Sigmoid colon (tissue), 7 donors: ENCODE data around the gene ARL4C. TPM values are rescaled to one million over a fixed set of nuclear protein-coding genes. Genes with fewer than 3 reads are reported as not detected.

Experiments
- DNase-seq: peaks from one replicate; pipeline ENCODE4 v3.0.0-alpha.2; 2019
- H3K27ac ChIP-seq, 4 donors: fragments of 200-600 bp; sonication (generic); one replicate each; pipeline ENCODE4 v1.5.1; 2016 to 2019; ENCODE audit warnings: mild to moderate bottlenecking in 1 of 4
- H3K27me3 ChIP-seq, 3 donors: fragments of 200-600 bp; sonication (generic); one replicate each; pipeline ENCODE4 v1.5.1; 2019; ENCODE audit warnings: mild to moderate bottlenecking in 1 of 3
- H3K36me3 ChIP-seq, 4 donors: fragments of 200-600 bp; sonication (generic); one replicate each; pipeline ENCODE4 v1.5.1; 2016 to 2019
- H3K4me1 ChIP-seq, 4 donors: fragments of 200-600 bp; sonication (generic); one replicate each; pipeline ENCODE4 v1.5.1; 2017 to 2019
- H3K4me3 ChIP-seq, 4 donors: fragments of 200-600 bp; sonication (generic); one replicate each; pipeline ENCODE4 v1.5.1; 2017 to 2019; ENCODE audit warnings: mild to moderate bottlenecking in 2 of 4, moderate library complexity in 1 of 4
- H3K9me3 ChIP-seq, 4 donors: fragments of 200-600 bp in 3 of 4; sonication (generic) in 3 of 4; one replicate each; pipeline versions ENCODE4 v1.5.1 to v1.6.1; 2013 to 2019
- CTCF ChIP-seq, 4 experiments: fragments of 450-650 bp in 3 of 4; fragments of 200-600 bp in 1 of 4; IDR thresholded peaks; one replicate each; pipeline ENCODE4 v1.5.1; 2016 to 2019; ENCODE audit warnings: antibody characterized with exemption in 4 of 4, mild to moderate bottlenecking in 3 of 4, moderate library complexity in 2 of 4
- EP300 ChIP-seq, 4 donors: sonication (generic); formaldehyde crosslinking; IDR thresholded peaks; one replicate each; pipeline ENCODE4 v1.6.1; 2017; ENCODE audit warnings: antibody characterized with exemption in 4 of 4
- POLR2A ChIP-seq, 2 donors: fragments of 450-650 bp; IDR thresholded peaks; one replicate each; pipeline ENCODE4 v1.6.1; 2016; ENCODE audit warnings: antibody characterized with exemption in 2 of 2, mild to moderate bottlenecking in 2 of 2, moderate library complexity in 2 of 2
- POLR2AphosphoS5 ChIP-seq, 4 donors: sonication (generic); formaldehyde crosslinking; IDR thresholded peaks; one replicate each; pipeline ENCODE4 v1.6.1; 2017; ENCODE audit warnings: antibody characterized with exemption in 4 of 4
- WGBS, 2 donors: extraction: QIAGEN DNeasy Blood & Tissue Kit; methylation state at CpG; one replicate each; pipeline ENCODE4 v1.1.7; 2013; 5-methylcytosine and 5-hydroxymethylcytosine counted together
- intact Hi-C: fragments of 100-400 bp; cut with DNase I; formaldehyde crosslinking; loops from one replicate; pipeline ENCODE4 v1.15.1; 2023
- polyA plus RNA-seq, 3 donors: library from polyadenylated mRNA; stranded (reverse); fragments of 200-250 nt; gene quantifications; one replicate each; pipeline ENCODE4 v1.2.3, GENCODE V29; 2013
- total RNA-seq, 4 donors: library from RNA; depleted of rRNA; stranded (reverse); fragments of >200 nt; gene quantifications; one replicate each; pipeline ENCODE4 v1.1.0, GENCODE V29; 2016
- donor health status: healthy with polysubstance abuse.
- donor health status: Bipolar disorder and iron deficiency.
- donor health status: healthy.

Gene ARL4C
- total and polyA plus RNA-seq, 7 donors: 4.8 to 15.8 (median 8.3) TPM

GRCh38 chr2:234517971-234518370 is 21.1 kb upstream of the ARL4C start:
- Histone ChIP-seq H3K27ac (no peak overlapping the region), H3K4me1 (no peaks in the 10 kb centered on the region), H3K9me3 (no peaks in the 10 kb centered on the region), H3K27me3 (no peaks in the 10 kb centered on the region), H3K36me3 (no peaks in the 10 kb centered on the region), H3K4me3 (no peak overlapping the region)
- WGBS, 2 donors: 93 to 94% methylated on average over 8 of the region's 8 CpGs
- no peak for DNase-seq
- intact Hi-C loops: no loop called here
- no peak for TF ChIP-seq EP300 (IDR thresholded peaks at IDR 0.05)
- no peak for TF ChIP-seq POLR2AphosphoS5 (IDR thresholded peaks at IDR 0.05)
- no peak for TF ChIP-seq POLR2A (IDR thresholded peaks at IDR 0.05)
- no peak for TF ChIP-seq CTCF (IDR thresholded peaks at IDR 0.05)

DNA sequence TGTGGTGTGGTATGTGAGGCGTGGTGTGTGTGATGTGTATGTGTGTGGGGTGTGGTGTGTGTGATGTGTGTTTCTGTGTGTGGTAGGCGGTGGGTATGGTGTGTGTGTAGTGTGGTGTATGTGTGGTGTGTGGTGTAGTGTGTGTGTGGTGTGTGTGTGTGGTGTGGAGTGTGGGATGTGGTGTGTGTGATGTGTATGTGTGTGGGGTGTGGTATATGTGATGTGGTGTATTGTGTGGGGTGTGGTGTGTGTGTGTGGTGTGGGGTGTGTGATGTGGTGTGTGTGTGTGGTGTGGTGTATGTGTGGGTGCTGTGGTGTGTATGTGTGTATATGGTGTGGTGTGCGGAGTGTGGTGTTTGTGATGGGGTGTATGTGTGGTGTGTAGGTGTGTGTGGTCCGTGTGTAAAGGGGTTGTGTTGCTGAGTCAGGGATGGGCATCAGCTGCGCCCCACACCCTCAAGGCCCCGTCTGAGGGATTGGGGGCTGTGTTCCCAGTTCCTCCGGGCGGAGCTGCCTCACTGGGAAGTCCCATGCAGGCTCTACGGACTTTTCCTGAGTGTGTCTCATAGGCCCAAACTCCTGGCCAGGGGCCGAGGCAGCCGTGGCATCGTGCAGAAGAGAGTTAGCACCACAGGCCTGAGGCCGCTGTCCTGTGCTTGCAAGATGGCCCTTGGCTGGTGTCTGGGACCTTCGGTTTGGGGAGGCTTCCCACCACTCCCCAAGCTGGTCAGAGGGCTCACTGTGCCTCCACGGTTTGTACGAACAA is 18.2 kb upstream of the ARL4C start:
- Histone ChIP-seq H3K27ac (no peak overlapping the region), H3K27me3 (no peaks in the 10 kb centered on the region), H3K4me1 (no peaks in the 10 kb centered on the region), H3K9me3 (no peaks in the 10 kb centered on the region), H3K4me3 (no peak overlapping the region), H3K36me3 (no peaks in the 10 kb centered on the region)
- TF ChIP-seq POLR2AphosphoS5 (IDR thresholded peaks at IDR 0.05): no peak
- no peak for TF ChIP-seq POLR2A (IDR thresholded peaks at IDR 0.05)
- TF ChIP-seq EP300 (IDR thresholded peaks at IDR 0.05): no peak
- TF ChIP-seq CTCF (IDR thresholded peaks at IDR 0.05): no peak
- DNase-seq: no peak
- intact Hi-C loops: no loop called here
- WGBS, 2 donors: 78 to 85% methylated on average over 16 of the region's 16 CpGs

DNA sequence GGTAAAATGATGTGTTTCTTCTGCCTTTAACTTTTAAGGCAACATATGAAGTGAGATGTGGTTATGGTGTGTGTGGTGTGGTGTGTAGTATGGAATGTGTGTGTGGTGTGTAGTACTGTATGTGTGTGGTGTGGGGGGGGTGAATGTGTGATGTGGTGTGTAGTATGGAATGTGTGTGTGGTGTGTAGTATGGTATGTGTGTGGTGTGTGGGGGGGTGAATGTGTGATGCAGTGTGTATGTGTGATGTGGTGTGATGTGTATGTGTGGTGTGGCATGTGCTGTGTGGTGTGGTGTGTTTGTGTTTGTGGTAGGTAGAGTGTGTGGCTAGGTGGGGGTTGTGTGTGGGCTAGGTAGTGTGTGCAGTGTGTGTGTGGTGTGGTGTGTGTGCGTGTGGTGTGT is 17.2 kb upstream of the ARL4C start:
- H3K9me3 ChIP-seq: no peaks in the 10 kb centered on the region
- WGBS, 2 donors: 94 to 96% methylated on average over 1 of the region's 1 CpG

GRCh38 chr2:234512884-234513669 is 16.2 kb upstream of the ARL4C start:
- Histone ChIP-seq H3K4me3 (no peak overlapping the region), H3K4me1 (no peaks in the 10 kb centered on the region), H3K27ac (no peak overlapping the region), H3K27me3 (no peaks in the 10 kb centered on the region), H3K9me3 (no peaks in the 10 kb centered on the region), H3K36me3 (no peaks in the 10 kb centered on the region)
- DNase-seq: no peak
- TF ChIP-seq POLR2A (IDR thresholded peaks at IDR 0.05): no peak
- TF ChIP-seq EP300 (IDR thresholded peaks at IDR 0.05): no peak
- TF ChIP-seq POLR2AphosphoS5 (IDR thresholded peaks at IDR 0.05): no peak
- no peak for TF ChIP-seq CTCF (IDR thresholded peaks at IDR 0.05)
- intact Hi-C loops: no loop called here
- 88 to 92% methylated on average over 14 of the region's 14 CpGs for WGBS, 2 donors

More for the DNA sequence above, 17.2 kb upstream of the ARL4C start:
- Histone ChIP-seq H3K27ac (no peak overlapping the region), H3K4me1 (no peaks in the 10 kb centered on the region), H3K4me3 (no peak overlapping the region), H3K36me3 (no peaks in the 10 kb centered on the region), H3K27me3 (no peaks in the 10 kb centered on the region)
- intact Hi-C loops: no loop called here
- TF ChIP-seq EP300 (IDR thresholded peaks at IDR 0.05) (no peak), POLR2A (IDR thresholded peaks at IDR 0.05) (no peak), POLR2AphosphoS5 (IDR thresholded peaks at IDR 0.05) (no peak), CTCF (IDR thresholded peaks at IDR 0.05) (no peak)
- no peak for DNase-seq
